MM.1S (cell line): Measurements from ENCODE around the gene CRIP2.

ENCODE experiments used
- DNase-seq: peaks from one replicate; pipeline ENCODE4 v3.0.0-alpha.2; 2015
- H2AFZ ChIP-seq: fragments of 300-600 bp; sonication (generic); 2 replicates; pipeline ENCODE4 v1.6.0; 2016; ENCODE audit warnings: antibody characterized with exemption, low read length
- H3F3A ChIP-seq: fragments of 300-600 bp; sonication (generic); 2 replicates; pipeline ENCODE4 v1.6.1; 2016; ENCODE audit warnings: mild to moderate bottlenecking, antibody characterized with exemption, low read length, moderate library complexity, mixed read lengths; ENCODE audit not compliant: insufficient read depth
- H3K27ac ChIP-seq: fragments of 300-600 bp; sonication (generic); 2 replicates; pipeline ENCODE4 v1.5.1; 2016; ENCODE audit warnings: mild to moderate bottlenecking, low read length
- H3K27me3 ChIP-seq: fragments of 300-600 bp; sonication (generic); replicated peaks from 2 replicates; pipeline ENCODE4 v1.6.0; 2016; ENCODE audit warnings: low read length; ENCODE audit not compliant: insufficient read depth
- H3K36me3 ChIP-seq: fragments of 300-600 bp; sonication (generic); replicated peaks from 2 replicates; pipeline ENCODE4 v1.6.1; 2016; ENCODE audit warnings: mild to moderate bottlenecking, low read length, mixed read lengths; ENCODE audit not compliant: insufficient read depth
- H3K4me1 ChIP-seq: fragments of 300-600 bp; sonication (generic); 2 replicates; pipeline ENCODE4 v1.6.1; 2016; ENCODE audit warnings: low read length, mixed read lengths
- H3K4me2 ChIP-seq: fragments of 300-600 bp; sonication (generic); 2 replicates; pipeline ENCODE4 v1.6.0; 2016; ENCODE audit warnings: low read depth, low read length
- H3K4me3 ChIP-seq: fragments of 300-600 bp; sonication (generic); 2 replicates; pipeline ENCODE4 v1.5.1; 2016; ENCODE audit warnings: low read length, mixed read lengths
- H3K79me2 ChIP-seq: fragments of 300-600 bp; sonication (generic); 2 replicates; pipeline ENCODE4 v1.6.1; 2016; ENCODE audit warnings: mixed run types, low read length, mixed read lengths
- H3K9ac ChIP-seq: fragments of 300-600 bp; sonication (generic); 2 replicates; pipeline ENCODE4 v1.6.1; 2016; ENCODE audit warnings: low read length, mixed read lengths
- H3K9me2 ChIP-seq: fragments of 300-600 bp; sonication (generic); replicated peaks from 2 replicates; pipeline ENCODE4 v1.6.1; 2016; ENCODE audit warnings: mild to moderate bottlenecking, low read length, mixed read lengths; ENCODE audit not compliant: insufficient read depth
- H3K9me3 ChIP-seq: fragments of 300-600 bp; sonication (generic); replicated peaks from 2 replicates; pipeline ENCODE4 v1.6.1; 2016; ENCODE audit warnings: mild to moderate bottlenecking, low read length, mixed read lengths; ENCODE audit not compliant: insufficient read depth
- H4K20me1 ChIP-seq: fragments of 300-600 bp; sonication (generic); 2 replicates; pipeline ENCODE4 v1.6.1; 2016; ENCODE audit warnings: mild to moderate bottlenecking, low read length, moderate library complexity, mixed read lengths; ENCODE audit not compliant: insufficient read depth
- EZH2 ChIP-seq: fragments of 300-600 bp; sonication (generic); optimal IDR thresholded peaks from 2 replicates; pipeline ENCODE3; 2017; ENCODE audit warnings: low read depth, mild to moderate bottlenecking, antibody characterized with exemption, low read length, mixed read lengths
- EZH2phosphoT487 ChIP-seq: fragments of 300-600 bp; sonication (generic); IDR thresholded peaks from 2 replicates; pipeline ENCODE4 v1.6.1; 2018; ENCODE audit warnings: antibody characterized with exemption, low read length
- TF ChIP-seq, protein P1 (sequence below): fragments of 300-600 bp; sonication (generic); IDR thresholded peaks from 2 replicates; pipeline ENCODE4 v1.5.1; 2016; ENCODE audit warnings: antibody characterized with exemption, low read length, mixed read lengths

The CRIP2 gene

DNA sequence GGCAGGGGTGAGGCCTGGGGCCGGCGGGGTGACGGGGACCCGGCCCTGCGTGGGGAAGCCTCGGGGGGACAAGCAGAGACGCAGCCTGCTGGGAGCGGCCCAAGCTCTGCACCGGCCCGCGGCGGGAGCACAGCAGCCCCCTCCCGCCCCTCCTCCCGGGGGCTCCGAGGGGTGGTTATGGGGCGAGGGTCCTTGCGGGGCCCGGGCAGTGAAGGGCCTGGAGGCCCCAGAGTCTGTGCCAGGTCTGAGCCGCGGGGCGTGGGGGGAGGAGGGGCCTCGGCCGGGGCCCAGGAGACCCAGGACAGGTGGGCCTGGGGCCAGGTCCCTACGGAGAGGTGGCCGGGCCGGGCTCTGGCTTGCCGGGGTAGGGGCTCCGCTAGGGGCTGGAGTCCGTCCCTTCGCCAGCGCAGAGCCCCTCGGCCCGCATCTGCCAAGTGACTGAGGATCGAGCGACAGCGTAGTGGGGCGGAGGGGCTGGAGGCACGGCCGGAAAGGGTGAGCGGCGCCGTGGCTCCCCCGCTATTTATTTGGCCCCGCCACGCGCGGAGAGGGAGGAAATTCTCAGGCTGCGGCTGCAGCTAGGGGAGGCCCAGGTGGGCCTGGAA is 52.3 kb downstream of the CRIP2 start:
- Histone ChIP-seq H4K20me1 (no peaks in the 10 kb centered on the region), H3K36me3 (no peaks in the 10 kb centered on the region), H3K4me1 (peaks cover 4% of the 10 kb centered on the region; the same call in 1 of the 2 replicates), H3K4me2 (peak overlapping the region; percentile 74), H3K79me2 (no peaks in the 10 kb centered on the region), H2AFZ (peak overlapping the region; percentile 90), H3K9me3 (no peaks in the 10 kb centered on the region), H3K27ac (no peak overlapping the region), H3K9me2 (no peaks in the 10 kb centered on the region), H3K9ac (peak overlapping the region; percentile 50; the same call in 1 of the 2 replicates), H3K27me3 (peaks cover 55% of the 10 kb centered on the region), H3F3A (peaks cover 6% of the 10 kb centered on the region; the same call in 1 of the 2 replicates), H3K4me3 (peak overlapping the region; percentile 67)
- TF ChIP-seq EZH2 (no peak), EZH2phosphoT487 (no peak)
- TF ChIP-seq, protein P1, sequence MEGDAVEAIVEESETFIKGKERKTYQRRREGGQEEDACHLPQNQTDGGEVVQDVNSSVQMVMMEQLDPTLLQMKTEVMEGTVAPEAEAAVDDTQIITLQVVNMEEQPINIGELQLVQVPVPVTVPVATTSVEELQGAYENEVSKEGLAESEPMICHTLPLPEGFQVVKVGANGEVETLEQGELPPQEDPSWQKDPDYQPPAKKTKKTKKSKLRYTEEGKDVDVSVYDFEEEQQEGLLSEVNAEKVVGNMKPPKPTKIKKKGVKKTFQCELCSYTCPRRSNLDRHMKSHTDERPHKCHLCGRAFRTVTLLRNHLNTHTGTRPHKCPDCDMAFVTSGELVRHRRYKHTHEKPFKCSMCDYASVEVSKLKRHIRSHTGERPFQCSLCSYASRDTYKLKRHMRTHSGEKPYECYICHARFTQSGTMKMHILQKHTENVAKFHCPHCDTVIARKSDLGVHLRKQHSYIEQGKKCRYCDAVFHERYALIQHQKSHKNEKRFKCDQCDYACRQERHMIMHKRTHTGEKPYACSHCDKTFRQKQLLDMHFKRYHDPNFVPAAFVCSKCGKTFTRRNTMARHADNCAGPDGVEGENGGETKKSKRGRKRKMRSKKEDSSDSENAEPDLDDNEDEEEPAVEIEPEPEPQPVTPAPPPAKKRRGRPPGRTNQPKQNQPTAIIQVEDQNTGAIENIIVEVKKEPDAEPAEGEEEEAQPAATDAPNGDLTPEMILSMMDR: no peak
- no peak for DNase-seq

DNA sequence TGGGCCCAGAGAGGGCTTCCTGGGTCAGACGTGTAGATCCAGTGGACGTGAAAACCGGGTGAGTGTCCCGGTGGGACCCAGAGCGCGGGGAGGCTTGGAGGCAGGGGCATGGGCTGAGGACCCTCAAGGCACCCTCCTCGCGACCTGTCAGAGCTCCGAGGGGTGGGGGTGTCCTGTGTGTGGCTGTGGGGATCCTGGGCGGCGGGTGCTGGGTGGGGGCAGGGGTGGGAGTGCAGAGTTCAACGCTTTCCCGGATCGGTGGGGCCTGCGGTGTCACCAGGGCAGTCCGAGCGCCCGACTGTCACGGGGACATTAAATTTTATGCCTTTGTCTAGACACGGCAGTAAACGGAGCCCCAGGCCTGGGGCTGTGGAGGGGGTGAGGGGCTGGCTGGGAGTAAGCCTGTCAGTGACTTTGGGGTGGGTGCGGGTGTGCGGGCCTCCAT is 52.8 kb downstream of the CRIP2 start:
- H3K9ac ChIP-seq: peak overlapping the region; percentile 62; the same call in 1 of the 2 replicates
- no peaks in the 10 kb centered on the region for H3K9me3 ChIP-seq
- H2AFZ ChIP-seq: peak overlapping the region; percentile 90
- H3F3A ChIP-seq: peaks cover 6% of the 10 kb centered on the region; the same call in 1 of the 2 replicates
- H3K27me3 ChIP-seq: peaks cover 53% of the 10 kb centered on the region
- H3K4me2 ChIP-seq: peak overlapping the region; percentile 74
- H3K27ac ChIP-seq: no peak overlapping the region
- TF ChIP-seq EZH2phosphoT487 (no peak), EZH2 (no peak)
- TF ChIP-seq, protein P1: no peak
- H3K9me2 ChIP-seq: no peaks in the 10 kb centered on the region
- H3K79me2 ChIP-seq: no peaks in the 10 kb centered on the region
- H3K36me3 ChIP-seq: no peaks in the 10 kb centered on the region
- H4K20me1 ChIP-seq: no peaks in the 10 kb centered on the region
- peak overlapping the region; percentile 67 for H3K4me3 ChIP-seq
- DNase-seq: no peak
- H3K4me1 ChIP-seq: peaks cover 4% of the 10 kb centered on the region; the same call in 1 of the 2 replicates

DNA sequence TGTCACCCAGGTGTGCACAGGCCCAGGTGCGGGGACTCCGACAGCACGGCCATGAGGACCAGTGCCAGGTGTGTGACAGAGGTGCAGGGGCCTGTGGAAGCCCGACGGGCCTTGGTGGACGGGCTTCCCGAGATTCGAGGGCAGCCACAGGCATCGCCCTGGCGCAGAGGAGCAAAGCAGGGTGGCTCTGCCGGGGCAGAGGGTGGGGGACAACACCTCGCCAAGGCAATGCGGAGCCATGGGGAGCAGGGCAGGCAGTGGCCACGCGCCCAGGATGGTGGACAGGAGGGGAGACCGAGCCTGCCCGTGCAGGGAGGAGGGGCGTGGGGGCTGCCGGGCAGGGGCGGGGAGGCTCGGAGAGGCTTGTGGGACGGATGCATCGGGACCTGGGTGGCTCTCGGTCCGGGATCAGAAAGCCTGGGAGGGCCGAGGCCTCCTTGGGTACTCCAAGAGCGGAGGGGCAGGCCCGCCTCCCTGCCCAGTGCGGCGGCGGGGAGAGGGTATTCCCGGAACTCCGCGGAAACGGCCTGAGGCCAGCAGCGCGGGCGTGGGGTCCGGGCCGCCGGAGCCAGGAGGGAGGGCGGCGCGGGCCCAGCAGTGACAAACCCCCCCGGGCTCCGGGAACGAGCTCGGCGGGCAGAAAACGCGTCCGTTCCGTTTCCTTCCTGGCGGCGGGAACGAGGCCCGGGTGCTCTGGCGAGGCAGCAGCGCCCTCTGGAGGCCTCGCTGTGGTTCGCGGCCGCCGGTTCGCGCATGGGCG is 53.4 kb downstream of the CRIP2 start:
- H3K27ac ChIP-seq: no peak overlapping the region
- DNase-seq: peak; percentile 81
- peak overlapping the region; percentile 62; the same call in 1 of the 2 replicates for H3K9ac ChIP-seq

More for the DNA sequence above, 53.4 kb downstream of the CRIP2 start:
- peaks cover 4% of the 10 kb centered on the region; the same call in 1 of the 2 replicates for H3K4me1 ChIP-seq
- TF ChIP-seq EZH2phosphoT487: no peak
- TF ChIP-seq, protein P1: peak; percentile 70
- no peaks in the 10 kb centered on the region for H3K9me3 ChIP-seq
- H3K36me3 ChIP-seq: no peaks in the 10 kb centered on the region
- no peaks in the 10 kb centered on the region for H4K20me1 ChIP-seq
- no peaks in the 10 kb centered on the region for H3K9me2 ChIP-seq
- H3K4me2 ChIP-seq: peak overlapping the region; percentile 74
- H3K79me2 ChIP-seq: no peaks in the 10 kb centered on the region
- H3F3A ChIP-seq: peaks cover 6% of the 10 kb centered on the region; the same call in 1 of the 2 replicates
- H2AFZ ChIP-seq: peak overlapping the region; percentile 90
- H3K4me3 ChIP-seq: peak overlapping the region; percentile 67
- H3K27me3 ChIP-seq: peaks cover 52% of the 10 kb centered on the region
